Stimulated activated CD4-positive, alpha-beta T cell treated with anti-CD3 and anti-CD28 coated beads, Interleukin-12 subunit alpha, Interleukin-12 subunit beta, amount 100 ng/mL, for 24 hours (primary cell): ENCODE data around the gene RND3.

Experiments
- DNase-seq, 2 experiments: peaks; one replicate each; pipeline ENCODE4 v3.0.0-alpha.2; 2020; ENCODE audit warnings: low read depth in 2 of 2

Gene RND3

GRCh38 chr2:150487537-150488429 lies at the start of gene RND3:
Gene RND3 (minus strand): TSS chr2:150487667. CDS start chr2:150487417, 250 bp downstream.
- DNase-seq: peak in 1 of 2 experiments; percentile 58

DNA sequence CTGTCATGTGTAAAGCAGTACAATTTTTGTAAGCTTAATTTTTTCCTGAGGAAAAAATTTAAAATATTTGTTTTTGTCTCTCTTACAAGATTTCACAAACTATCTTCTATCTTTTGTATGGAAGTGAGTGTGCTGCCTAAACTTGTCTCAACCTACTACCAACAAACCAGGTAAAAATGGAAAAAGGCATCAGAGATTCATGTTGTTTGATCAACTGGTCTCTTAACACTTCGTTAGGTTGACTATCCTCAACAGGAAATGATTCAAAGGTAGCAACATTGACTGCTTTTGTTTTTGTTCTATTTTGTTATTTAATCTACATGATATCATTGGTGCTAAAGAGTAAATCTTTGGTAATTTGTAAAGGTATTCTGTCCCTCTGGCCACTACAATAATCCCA lies 47.7 kb upstream of the RND3 start:
- DNase-seq: no peak

GRCh38 chr2:150532879-150533278 lies 45.4 kb upstream of the RND3 start:
- no peak for DNase-seq

- DNase-seq: no peak
Measured at GRCh38 chr2:150532020-150532419, 44.6 kb upstream of the RND3 start.

DNA sequence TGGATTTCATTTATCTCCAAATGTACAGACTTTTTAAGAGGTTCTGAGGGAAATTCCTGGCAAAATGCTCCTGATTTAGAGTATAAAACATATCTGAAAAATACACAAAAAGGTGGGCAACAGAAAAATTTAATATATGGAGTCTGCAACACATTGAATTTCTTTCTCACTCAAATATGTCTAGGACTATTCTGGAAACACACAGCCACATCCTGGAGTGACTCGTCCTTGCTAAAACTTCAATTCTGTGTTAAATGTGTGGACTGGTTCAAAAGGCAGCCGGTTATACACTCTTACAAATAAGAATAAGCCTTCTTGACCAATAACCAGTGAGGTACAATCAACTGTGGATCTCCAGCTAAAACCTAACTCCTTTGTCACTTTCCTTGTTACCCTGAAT lies 44.1 kb upstream of the RND3 start:
- no peak for DNase-seq

- no peak for DNase-seq
Measured at GRCh38 chr2:150530168-150530567, 42.7 kb upstream of the RND3 start.

DNA sequence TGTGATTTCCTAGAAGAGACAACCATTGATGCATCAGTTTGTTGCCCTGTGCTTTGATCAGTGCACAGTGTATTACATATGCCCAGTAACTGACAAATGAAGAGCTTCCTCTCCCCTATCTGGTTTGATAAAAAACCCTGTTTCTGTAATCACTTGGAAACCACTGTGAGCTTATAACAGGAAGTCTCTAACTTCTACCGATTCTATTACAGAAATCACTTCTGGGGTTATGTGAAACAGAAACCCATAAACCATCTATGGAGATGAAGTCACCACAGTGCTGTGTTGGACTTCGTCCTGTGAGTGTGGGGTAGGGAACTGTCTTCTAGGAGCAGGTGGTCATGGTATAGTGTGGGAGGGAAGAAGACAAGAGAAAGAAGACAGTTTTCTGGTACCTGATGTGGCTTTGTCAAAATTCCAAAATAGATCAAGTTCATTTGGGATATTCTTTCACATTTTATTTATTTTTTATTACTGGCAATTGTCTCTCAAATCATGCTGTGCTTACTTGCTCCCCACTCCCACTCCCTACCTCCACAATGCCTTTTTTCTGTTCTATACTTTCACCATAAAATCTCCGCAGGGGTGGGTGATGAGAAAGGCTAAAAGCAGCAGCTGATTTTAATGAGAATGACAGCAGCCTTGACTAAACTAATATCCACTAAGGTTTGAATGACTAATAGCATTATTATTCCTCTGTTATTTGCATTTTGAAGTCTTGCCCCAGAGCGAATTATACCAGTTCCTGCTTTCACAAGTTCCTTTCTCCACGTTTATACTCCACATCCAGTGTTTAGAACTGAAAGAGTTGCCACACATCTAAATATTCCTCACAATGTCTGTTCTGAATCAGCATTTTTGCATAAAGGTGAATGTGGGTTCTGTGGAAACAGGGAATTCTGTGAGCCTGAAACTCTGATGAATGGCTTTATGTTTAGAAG lies 41.7 kb upstream of the RND3 start:
- no peak for DNase-seq

DNA sequence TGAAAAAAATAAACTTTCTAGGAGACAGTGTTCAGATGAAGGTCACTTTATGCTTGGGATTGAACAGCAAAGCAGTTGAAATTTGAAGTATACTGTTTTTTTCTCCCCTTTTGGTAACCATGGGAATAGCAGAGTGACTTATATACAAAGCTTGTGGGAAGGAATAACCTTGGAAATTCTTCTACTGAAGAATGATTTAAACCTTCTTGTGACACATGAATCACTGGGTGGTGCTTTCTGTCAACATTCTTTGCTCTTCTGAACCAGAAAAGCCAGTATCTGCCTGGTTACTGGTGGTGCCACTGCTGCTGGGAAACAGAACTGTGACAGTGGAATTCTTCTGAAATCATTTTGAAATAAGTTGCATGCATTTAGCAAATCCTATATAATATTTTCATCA lies 39.4 kb upstream of the RND3 start:
- DNase-seq: no peak

DNA sequence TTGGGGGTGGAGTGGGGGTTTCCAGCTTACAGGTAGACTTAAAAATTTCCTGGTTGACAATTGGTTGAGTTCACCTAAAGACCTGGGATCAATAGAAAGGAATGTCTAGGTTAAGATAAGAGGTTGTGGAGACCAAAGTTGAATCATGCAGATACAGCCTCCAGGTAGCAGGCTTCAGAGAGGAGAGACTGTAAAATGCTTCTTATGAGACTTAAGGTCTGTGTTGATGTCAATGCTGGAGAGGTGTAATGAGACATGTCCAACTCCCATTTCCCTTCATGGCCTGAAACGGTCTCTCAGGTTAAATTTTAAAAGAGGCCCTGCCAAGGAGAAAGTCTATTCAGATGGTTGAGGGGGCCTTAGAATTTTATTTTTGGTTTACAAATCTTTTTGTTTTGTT lies 38.5 kb upstream of the RND3 start:
- no peak for DNase-seq

GRCh38 chr2:150522269-150522668 lies 34.8 kb upstream of the RND3 start:
- no peak for DNase-seq

DNA sequence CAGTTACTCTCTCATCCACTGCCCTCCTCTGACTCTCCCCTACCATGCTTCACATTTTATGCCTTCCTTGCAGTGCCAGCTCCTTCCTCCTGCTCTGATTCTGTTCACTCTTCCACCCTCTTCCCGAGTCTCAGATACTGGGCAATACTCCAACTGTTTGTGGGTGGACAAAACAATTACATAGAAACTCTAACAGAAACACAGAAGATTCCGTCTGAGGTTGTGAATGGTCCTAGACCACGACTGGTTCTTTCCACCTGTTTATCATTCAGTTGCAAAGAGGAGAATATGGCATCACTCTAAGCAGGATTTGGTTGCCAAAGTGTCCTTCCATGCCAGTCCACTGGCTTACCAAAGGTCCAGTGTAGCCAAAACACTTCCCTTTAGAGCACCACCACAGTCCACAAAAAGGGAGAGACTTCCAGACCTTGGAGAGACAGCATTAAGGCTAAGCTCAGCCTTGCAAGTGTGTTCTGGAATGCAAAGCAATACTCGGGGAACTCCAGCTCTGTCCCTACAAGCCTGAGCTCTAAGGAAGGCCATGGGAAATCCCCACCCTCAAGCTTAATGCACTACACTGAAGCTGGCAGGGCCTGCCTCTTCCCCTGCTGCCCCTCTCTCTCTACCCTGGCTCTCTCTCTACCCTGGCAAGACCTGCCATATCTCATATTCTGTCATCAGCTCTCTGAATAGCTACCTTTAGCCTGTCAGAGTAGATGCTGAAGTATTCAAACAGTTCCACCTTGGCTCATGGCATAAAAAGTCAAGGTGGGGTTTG lies 33.6 kb upstream of the RND3 start:
- no peak for DNase-seq

GRCh38 chr2:150520033-150520432 lies 32.6 kb upstream of the RND3 start:
- DNase-seq: no peak

DNA sequence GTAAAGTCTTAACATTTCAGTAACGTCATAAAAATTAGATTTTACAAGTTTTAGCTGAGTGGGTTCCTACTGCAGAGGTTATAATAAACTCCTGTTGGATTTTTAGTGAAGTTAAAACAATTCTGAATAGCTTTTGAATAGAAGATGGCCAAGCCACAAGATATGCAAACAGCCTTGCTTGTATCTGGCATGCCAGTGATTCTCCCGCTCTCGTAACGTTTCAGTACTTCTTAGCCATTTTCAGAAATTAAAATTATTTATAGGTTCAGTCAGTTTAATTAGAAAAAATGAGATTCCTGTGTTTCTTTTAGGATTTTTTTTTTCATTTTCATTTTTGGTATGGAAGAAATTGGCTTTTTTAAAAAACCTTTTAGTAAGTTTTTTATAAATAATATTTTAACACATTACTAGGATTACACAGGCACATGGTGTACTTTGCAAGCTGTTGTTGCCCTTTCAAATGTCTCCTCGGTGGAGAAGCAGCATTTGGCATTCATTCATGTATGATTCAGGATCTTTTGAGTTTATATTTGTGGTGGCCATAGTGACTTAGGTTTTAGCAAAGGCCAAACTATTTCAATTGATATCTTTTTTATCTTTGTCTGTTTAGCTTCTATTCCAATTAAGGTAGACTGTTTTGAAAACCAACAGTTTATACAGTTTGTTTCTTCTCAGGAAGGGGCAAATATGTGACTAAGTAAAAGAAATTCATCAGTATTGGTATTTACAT lies 30.6 kb upstream of the RND3 start:
- DNase-seq: no peak

GRCh38 chr2:150513647-150514046 lies 26.2 kb upstream of the RND3 start:
- DNase-seq: no peak

GRCh38 chr2:150508497-150509137 lies 21.1 kb upstream of the RND3 start:
- DNase-seq: no peak

GRCh38 chr2:150507071-150507470 lies 19.6 kb upstream of the RND3 start:
- no peak for DNase-seq

DNA sequence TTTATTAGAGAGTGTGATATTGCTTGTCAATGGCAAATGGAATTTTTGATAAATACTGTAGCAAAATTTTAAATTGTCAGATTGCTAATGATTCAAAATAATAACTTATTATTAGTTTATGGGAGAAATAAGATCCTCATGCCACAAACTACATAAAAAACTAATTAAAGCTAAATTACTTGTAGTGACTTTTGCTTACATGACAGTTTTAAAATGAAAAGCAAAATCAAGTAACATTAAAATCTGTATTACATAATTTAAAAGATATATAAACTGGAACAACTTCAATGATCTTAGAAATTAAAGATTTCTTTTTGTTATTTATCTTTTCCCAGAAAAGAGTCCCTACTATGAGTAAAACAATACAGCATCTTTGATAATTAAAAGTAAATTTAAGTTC lies 17.7 kb upstream of the RND3 start:
- DNase-seq: no peak

GRCh38 chr2:150495993-150496627 lies 8.6 kb upstream of the RND3 start:
- DNase-seq: no peak

GRCh38 chr2:150495001-150495400 lies 7.5 kb upstream of the RND3 start:
- no peak for DNase-seq
